Spleen (tissue), 7 donors: Measurements from ENCODE around the gene ARL15.

Source experiments
- CTCF ChIP-seq, 11 experiments: fragments of 200-600 bp in 7 of 11; fragments of 450-650 bp in 4 of 11; sonication (generic) in 4 of 11; IDR thresholded peaks in 8 of 11; conservative IDR thresholded peaks in 3 of 11; 1 replicate in 7 of 11; 2 replicates in 4 of 11; pipeline versions ENCODE4 v1.4.0 to v1.8.0; 2016 to 2021; ENCODE audit warnings: antibody characterized with exemption in 11 of 11, inconsistent platforms in 4 of 11, mild to moderate bottlenecking in 1 of 11
- POLR2A ChIP-seq, 3 donors: fragments of 450-650 bp; IDR thresholded peaks; one replicate each; pipeline ENCODE4 v1.5.1; 2017; ENCODE audit warnings: antibody characterized with exemption in 3 of 3, mild to moderate bottlenecking in 1 of 3
- donor health status: DM: no; HTN: no; CAD: no; lungs with moderate emphysema.
- donor health status: DM: no; HTN: no; CAD: no.
- donor health status: DM: no; HTN: no; CAD: no.

GRCh38 chr5:54305737-54306136 is 4.6 kb downstream of the ARL15 start:
- TF ChIP-seq CTCF (IDR thresholded peaks at IDR 0.05 in 8 of 11, conservative IDR thresholded peaks at IDR 0.05 in 3 of 11): no peak
- TF ChIP-seq POLR2A (IDR thresholded peaks at IDR 0.05): no peak
